Peyer's patch (tissue), 4 donors: ENCODE data around the gene MIEN1.

ENCODE experiments used
- CTCF ChIP-seq, 6 experiments: fragments of 450-650 bp in 4 of 6; fragments of 200-600 bp in 2 of 6; sonication (generic) in 1 of 6; IDR thresholded peaks; one replicate each; pipeline ENCODE4 v1.5.1; 2017 to 2019; ENCODE audit warnings: antibody characterized with exemption in 6 of 6, mild to moderate bottlenecking in 3 of 6, moderate library complexity in 1 of 6
- POLR2A ChIP-seq, 2 donors: fragments of 450-650 bp; IDR thresholded peaks; one replicate each; pipeline ENCODE4 v1.5.1; 2017; ENCODE audit warnings: antibody characterized with exemption in 2 of 2, mild to moderate bottlenecking in 2 of 2, moderate library complexity in 2 of 2

DNA sequence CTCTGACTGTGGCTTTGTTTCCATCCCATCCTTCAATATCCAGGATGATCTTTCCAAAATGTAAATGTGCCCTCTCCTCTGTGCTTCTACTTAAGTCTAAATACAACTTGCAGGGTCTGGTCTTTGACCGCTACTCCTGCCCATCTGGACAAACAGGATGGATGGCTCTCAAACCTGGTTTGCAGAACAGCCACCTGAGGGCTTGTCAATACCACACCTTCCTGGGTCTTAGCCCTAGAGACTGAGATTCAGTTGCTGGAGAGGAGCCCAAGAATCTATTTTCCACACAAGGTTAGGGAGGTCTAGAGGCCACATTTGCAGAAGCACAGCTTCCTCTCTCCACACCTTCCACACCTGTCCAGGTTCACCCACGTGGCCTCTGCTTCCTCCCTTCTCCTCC, 5.5 kb upstream of the MIEN1 start:
- no peak for TF ChIP-seq CTCF (IDR thresholded peaks at IDR 0.05)
- no peak for TF ChIP-seq POLR2A (IDR thresholded peaks at IDR 0.05)
